ENCODE results near the gene LRRC4B. TPM values are rescaled to one million over a fixed set of nuclear protein-coding genes. Genes with fewer than 3 reads are reported as not detected.

LRRC4B gene
- total and polyA plus RNA-seq, 12 donors, result 0.07 to 24.1 (median 1.3) TPM

- Histone ChIP-seq H3K27me3 (no peaks in the 10 kb centered on the region), H3K36me3 (replicated peaks in 1 of 2) (no peaks in the 10 kb centered on the region), H3K4me3 (no peak overlapping the region), H3K4me1 (replicated peaks in 1 of 2) (no peaks in the 10 kb centered on the region), H3K27ac (no peak overlapping the region), H3K9me3 (replicated peaks in 1 of 3) (no peaks in the 10 kb centered on the region)
- no peak for DNase-seq
- 62 to 64% (median 63%) methylated on average over 8 of the region's 8 CpGs for WGBS, 4 donors
- TF ChIP-seq CTCF (IDR thresholded peaks at IDR 0.05) (no peak), POLR2A (IDR thresholded peaks at IDR 0.05) (no peak)
- intact Hi-C loops (cut with DNase I), result no loop called here
Observed at GRCh38 chr19:50497022-50497405, 71.2 kb downstream of the LRRC4B start.

GRCh38 chr19:50496189-50497021 is 71.8 kb downstream of the LRRC4B start:
- no peak for DNase-seq
- H3K4me1 ChIP-seq (replicated peaks in 1 of 2), result no peaks in the 10 kb centered on the region
- H3K27ac ChIP-seq, result no peak overlapping the region
- no peaks in the 10 kb centered on the region for H3K27me3 ChIP-seq
- intact Hi-C loops (cut with DNase I), result no loop called here
- H3K36me3 ChIP-seq (replicated peaks in 1 of 2), result no peaks in the 10 kb centered on the region
- H3K9me3 ChIP-seq (replicated peaks in 1 of 3), result no peaks in the 10 kb centered on the region
- 69 to 76% (median 73%) methylated on average over 25 to 30 of the region's 30 CpGs for WGBS, 4 donors
- no peak overlapping the region for H3K4me3 ChIP-seq
- no peak for TF ChIP-seq POLR2A (IDR thresholded peaks at IDR 0.05)
- TF ChIP-seq CTCF (IDR thresholded peaks at IDR 0.05), result no peak

- Histone ChIP-seq H3K27ac (no peak overlapping the region), H3K4me1 (replicated peaks in 1 of 2) (no peaks in the 10 kb centered on the region), H3K9me3 (replicated peaks in 1 of 3) (no peaks in the 10 kb centered on the region), H3K4me3 (no peak overlapping the region), H3K36me3 (replicated peaks in 1 of 2) (no peaks in the 10 kb centered on the region), H3K27me3 (no peaks in the 10 kb centered on the region)
- intact Hi-C loops (cut with DNase I), result no loop called here
- no peak for TF ChIP-seq POLR2A (IDR thresholded peaks at IDR 0.05)
- TF ChIP-seq CTCF (IDR thresholded peaks at IDR 0.05), result no peak
- WGBS, 4 donors, result 73 to 88% (median 84%) methylated on average over 5 of the region's 5 CpGs
- DNase-seq, result no peak
Observed at GRCh38 chr19:50495020-50495531, 73.2 kb downstream of the LRRC4B start.

GRCh38 chr19:50494186-50495019 is 73.8 kb downstream of the LRRC4B start:
- no peaks in the 10 kb centered on the region for H3K27me3 ChIP-seq
- H3K9me3 ChIP-seq (replicated peaks in 1 of 3), result no peaks in the 10 kb centered on the region
- no peak for DNase-seq
- no peak for TF ChIP-seq CTCF (IDR thresholded peaks at IDR 0.05)
- TF ChIP-seq POLR2A (IDR thresholded peaks at IDR 0.05), result no peak
- H3K4me3 ChIP-seq, result no peak overlapping the region
- WGBS, 4 donors, result 50 to 57% (median 55%) methylated on average over 6 to 7 of the region's 7 CpGs
- no peaks in the 10 kb centered on the region for H3K4me1 ChIP-seq (replicated peaks in 1 of 2)
- intact Hi-C loops (cut with DNase I), result no loop called here
- H3K27ac ChIP-seq, result no peak overlapping the region
- H3K36me3 ChIP-seq (replicated peaks in 1 of 2), result no peaks in the 10 kb centered on the region

Data from adrenal gland (tissue), 12 donors.